ENCODE measurements around the gene ELOA. TPM values are rescaled to one million over a fixed set of nuclear protein-coding genes. Genes with fewer than 3 reads are reported as not detected.

Gene ELOA
- total RNA-seq, 1 donor from 2014 or later = 58.1 TPM

DNA sequence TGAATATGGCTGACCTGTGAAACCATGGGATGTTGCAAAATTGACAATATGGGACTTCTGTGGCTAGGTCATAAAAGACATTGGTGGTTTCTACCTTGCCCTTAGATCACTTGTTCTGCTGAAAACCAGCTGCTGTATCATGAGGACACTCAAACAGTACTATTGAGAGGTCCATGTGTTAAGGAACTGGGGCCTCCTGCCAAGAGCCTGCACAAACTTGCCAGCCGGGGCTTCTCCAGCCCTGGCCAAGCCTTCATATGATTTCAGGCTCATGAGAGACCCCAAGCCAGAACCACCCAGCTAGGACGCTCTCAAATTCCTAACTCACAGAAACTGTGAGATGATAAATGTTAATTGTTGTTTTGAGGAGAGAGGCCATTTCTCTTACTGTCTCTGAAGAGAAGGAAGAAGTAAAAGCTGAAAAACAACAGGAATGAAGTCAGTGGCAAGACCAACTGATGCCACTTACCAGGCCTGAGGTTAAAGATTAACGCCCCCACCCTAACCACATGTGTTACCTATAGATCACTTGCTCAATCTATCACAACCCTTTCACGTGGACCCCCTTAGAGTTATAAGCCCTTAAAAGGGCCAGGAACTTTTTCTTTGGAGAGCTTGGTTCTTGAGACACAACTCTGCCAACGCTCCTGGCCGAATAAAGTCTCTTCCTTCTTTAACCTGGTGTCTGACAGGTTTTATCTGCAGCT is 31.1 kb downstream of the ELOA start:
- no peaks in the 10 kb centered on the region for H3K9me3 Mint-ChIP-seq (ENCODE audit: unreplicated experiment)
- no peaks in the 10 kb centered on the region for H3K27me3 Mint-ChIP-seq (ENCODE audit: low read depth, unreplicated experiment)
- no peak for DNase-seq (ENCODE audit: low read depth)
- H2AFZ ChIP-seq (ENCODE audit: low read depth, low read length) = no peak overlapping the region
- H3K79me2 ChIP-seq (ENCODE audit: insufficient read depth, low read length) = peaks cover 18% of the 10 kb centered on the region
- no peak overlapping the region for H3K27ac Mint-ChIP-seq (ENCODE audit: unreplicated experiment)
- H3K27ac ChIP-seq (ENCODE audit: low read depth, low read length) = no peak overlapping the region
- H3K4me1 ChIP-seq (ENCODE audit: insufficient read depth, low read length) = peaks cover 7% of the 10 kb centered on the region
- no peaks in the 10 kb centered on the region for H3K36me3 Mint-ChIP-seq (ENCODE audit: low read depth, unreplicated experiment)
- H3K9me3 ChIP-seq (ENCODE audit: insufficient read depth, low read depth, low read length) = no peaks in the 10 kb centered on the region
- H3K9ac ChIP-seq (ENCODE audit: low read length) = no peak overlapping the region
- FAIRE-seq = no peak
- H4K20me1 ChIP-seq (ENCODE audit: insufficient read depth, low read length) = peaks cover 7% of the 10 kb centered on the region
- no peak overlapping the region for H3K4me3 Mint-ChIP-seq (ENCODE audit: unreplicated experiment)
- no peak overlapping the region for H3K4me2 ChIP-seq (ENCODE audit: low read length)
- H3K4me3 ChIP-seq (ENCODE audit: insufficient read depth, low read depth, low read length) = no peak overlapping the region
- TF ChIP-seq EZH2 (IDR thresholded peaks at IDR 0.05; ENCODE audit: insufficient read depth, low read length) = no peak
- no peak for TF ChIP-seq CTCF (IDR thresholded peaks at IDR 0.05; ENCODE audit: insufficient read depth, low read depth, low read length)
- no peaks in the 10 kb centered on the region for H3K27me3 ChIP-seq (ENCODE audit: insufficient read depth, low read length)
- H3K36me3 ChIP-seq (ENCODE audit: insufficient read depth, low read length) = no peaks in the 10 kb centered on the region
- peaks cover 5% of the 10 kb centered on the region for H3K4me1 Mint-ChIP-seq (ENCODE audit: low read depth, unreplicated experiment)

DNA sequence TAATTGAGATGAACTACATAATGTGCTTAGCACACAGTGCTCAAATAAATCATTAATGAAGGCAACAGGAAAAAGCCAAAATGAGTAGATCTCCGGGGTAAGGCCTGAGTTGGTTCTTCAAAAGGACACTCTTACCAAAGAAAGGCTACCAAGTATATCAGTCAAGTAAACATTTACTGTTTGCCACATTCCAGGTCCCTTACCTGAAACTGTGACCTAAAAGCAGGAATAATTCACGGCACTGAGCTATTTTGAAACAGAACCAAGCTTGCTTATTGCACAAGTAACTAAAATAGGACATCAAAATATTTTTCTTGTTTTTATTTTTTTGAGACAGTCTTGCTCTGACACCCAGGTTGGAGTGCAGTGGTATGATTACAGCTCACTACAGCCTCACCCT is 32.9 kb downstream of the ELOA start:
- Mint-ChIP-seq H3K4me1 (ENCODE audit: low read depth, unreplicated experiment) (peaks cover 14% of the 10 kb centered on the region), H3K36me3 (ENCODE audit: low read depth, unreplicated experiment) (peaks cover 2% of the 10 kb centered on the region), H3K9me3 (ENCODE audit: unreplicated experiment) (no peaks in the 10 kb centered on the region), H3K27me3 (ENCODE audit: low read depth, unreplicated experiment) (no peaks in the 10 kb centered on the region), H3K27ac (ENCODE audit: unreplicated experiment) (no peak overlapping the region), H3K4me3 (ENCODE audit: unreplicated experiment) (no peak overlapping the region)
- Histone ChIP-seq H3K9ac (ENCODE audit: low read length) (no peak overlapping the region), H3K27me3 (ENCODE audit: insufficient read depth, low read length) (no peaks in the 10 kb centered on the region), H3K79me2 (ENCODE audit: insufficient read depth, low read length) (peaks cover 28% of the 10 kb centered on the region), H4K20me1 (ENCODE audit: insufficient read depth, low read length) (peaks cover 15% of the 10 kb centered on the region), H3K4me3 (ENCODE audit: insufficient read depth, low read depth, low read length) (no peak overlapping the region), H3K27ac (ENCODE audit: low read depth, low read length) (no peak overlapping the region), H2AFZ (ENCODE audit: low read depth, low read length) (no peak overlapping the region), H3K9me3 (ENCODE audit: insufficient read depth, low read depth, low read length) (no peaks in the 10 kb centered on the region), H3K4me1 (ENCODE audit: insufficient read depth, low read length) (peaks cover 17% of the 10 kb centered on the region), H3K36me3 (ENCODE audit: insufficient read depth, low read length) (no peaks in the 10 kb centered on the region), H3K4me2 (ENCODE audit: low read length) (no peak overlapping the region)
- no peak for TF ChIP-seq EZH2 (IDR thresholded peaks at IDR 0.05; ENCODE audit: insufficient read depth, low read length)
- no peak for TF ChIP-seq CTCF (IDR thresholded peaks at IDR 0.05; ENCODE audit: insufficient read depth, low read depth, low read length)
- FAIRE-seq (no peak), DNase-seq (ENCODE audit: low read depth) (no peak)

All from astrocyte (in vitro differentiated cells and primary cell).